Effector memory CD4-positive, alpha-beta T cell (primary cell): Measurements from ENCODE around the gene RBM45.
"Not testable (repeated sequence)": the region's sequence is repeated elsewhere in the genome, so short reads cannot be mapped to it uniquely, and the experiment has no call there.

Experiments
- DNase-seq, 3 donors: peaks; one replicate each; pipeline ENCODE4 v3.0.0-alpha.2; 2020
- H3K27ac ChIP-seq: 2 replicates; pipeline ENCODE4 v1.7.0; 2013; ENCODE audit warnings: mild to moderate bottlenecking, low read length, moderate library complexity; ENCODE audit not compliant: insufficient read depth, poor library complexity, severe bottlenecking
- H3K27me3 ChIP-seq: replicated peaks from 2 replicates; pipeline ENCODE4 v1.7.0; 2013; ENCODE audit warnings: mild to moderate bottlenecking, low read length; ENCODE audit not compliant: insufficient read depth, control insufficient read depth, poor library complexity, severe bottlenecking
- H3K36me3 ChIP-seq: 2 replicates; pipeline ENCODE4 v1.7.0; 2013; ENCODE audit warnings: mild to moderate bottlenecking, low read length, moderate library complexity; ENCODE audit not compliant: control insufficient read depth, insufficient read depth
- H3K4me1 ChIP-seq: 2 replicates; pipeline ENCODE4 v1.7.0; 2013; ENCODE audit warnings: low read length, mild to moderate bottlenecking; ENCODE audit not compliant: control insufficient read depth, insufficient read depth, poor library complexity, severe bottlenecking
- H3K4me3 ChIP-seq: 2 replicates; pipeline ENCODE4 v1.7.0; 2013; ENCODE audit warnings: low read length, low read depth, mild to moderate bottlenecking; ENCODE audit not compliant: insufficient read depth, poor library complexity, severe bottlenecking
- H3K9me3 ChIP-seq: 2 replicates; pipeline ENCODE4 v1.7.0; 2013; ENCODE audit warnings: mild to moderate bottlenecking, low read length, moderate library complexity; ENCODE audit not compliant: control insufficient read depth

The RBM45 gene

DNA sequence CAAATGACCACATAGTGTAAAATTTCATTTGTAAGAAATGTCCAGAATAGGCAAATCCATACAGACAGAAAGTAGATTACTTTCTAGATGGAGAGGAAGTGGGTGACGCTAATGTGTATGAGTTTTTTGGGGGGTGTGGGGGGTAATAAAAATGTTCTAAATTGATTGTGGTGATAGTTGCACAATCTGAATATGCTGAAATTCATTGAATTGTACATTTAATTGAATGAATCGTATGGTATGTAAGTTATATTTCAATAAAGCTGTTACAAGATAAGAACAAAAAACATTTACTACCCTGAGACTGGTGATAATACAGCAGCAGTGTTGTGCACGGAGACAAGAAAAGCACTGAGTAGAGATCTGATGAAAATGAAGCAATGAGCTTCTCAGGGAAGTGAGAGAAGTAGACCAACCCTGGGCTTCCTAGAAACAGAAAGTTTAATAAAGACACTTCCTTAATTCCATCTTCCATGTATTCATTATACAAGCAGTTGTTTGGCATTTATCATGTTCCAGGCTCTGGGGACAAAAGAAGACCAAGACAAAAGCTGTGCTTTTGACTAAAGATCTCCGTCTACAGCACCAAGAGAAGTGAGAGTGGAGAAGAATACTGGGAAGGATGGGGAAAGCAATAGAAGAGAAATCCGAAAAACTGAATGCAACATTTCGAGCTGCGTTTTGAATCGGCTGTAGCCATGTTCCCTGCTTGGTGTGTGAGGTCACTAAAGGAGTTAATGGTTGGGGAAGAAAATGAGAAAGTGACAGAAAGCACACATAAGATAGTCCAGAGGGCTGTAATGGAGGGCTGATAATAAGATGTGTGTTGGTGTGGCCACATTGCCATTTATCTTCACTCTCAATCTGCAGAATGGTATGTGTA lies 37.9 kb upstream of the RBM45 start:
- Histone ChIP-seq H3K4me3 (no peak overlapping the region), H3K4me1 (peaks cover 3% of the 10 kb centered on the region), H3K9me3 (no peaks in the 10 kb centered on the region), H3K27me3 (peaks cover 9% of the 10 kb centered on the region), H3K36me3 (no peaks in the 10 kb centered on the region), H3K27ac (no peak overlapping the region)
- DNase-seq, result no peak

DNA sequence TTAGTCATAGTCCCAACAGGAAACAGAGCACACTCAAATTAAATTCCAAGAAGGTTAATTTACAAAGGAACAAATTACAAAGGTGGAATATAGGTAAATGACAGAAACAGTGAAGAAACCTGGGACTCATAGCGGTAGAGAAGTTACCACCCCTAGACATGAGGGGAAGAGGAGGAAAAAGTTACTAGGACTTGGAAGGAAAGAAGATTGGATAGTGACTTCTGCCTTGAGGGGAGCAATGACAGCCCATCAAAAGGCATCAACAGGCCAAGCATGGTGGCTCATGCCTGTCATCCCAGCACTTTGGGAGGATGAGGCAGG lies 37.3 kb upstream of the RBM45 start:
- H3K9me3 ChIP-seq, result no peaks in the 10 kb centered on the region
- H3K27ac ChIP-seq, result no peak overlapping the region
- peaks cover 6% of the 10 kb centered on the region for H3K27me3 ChIP-seq
- H3K4me3 ChIP-seq, result no peak overlapping the region
- no peak for DNase-seq
- peaks cover 3% of the 10 kb centered on the region for H3K4me1 ChIP-seq
- H3K36me3 ChIP-seq, result no peaks in the 10 kb centered on the region

DNA sequence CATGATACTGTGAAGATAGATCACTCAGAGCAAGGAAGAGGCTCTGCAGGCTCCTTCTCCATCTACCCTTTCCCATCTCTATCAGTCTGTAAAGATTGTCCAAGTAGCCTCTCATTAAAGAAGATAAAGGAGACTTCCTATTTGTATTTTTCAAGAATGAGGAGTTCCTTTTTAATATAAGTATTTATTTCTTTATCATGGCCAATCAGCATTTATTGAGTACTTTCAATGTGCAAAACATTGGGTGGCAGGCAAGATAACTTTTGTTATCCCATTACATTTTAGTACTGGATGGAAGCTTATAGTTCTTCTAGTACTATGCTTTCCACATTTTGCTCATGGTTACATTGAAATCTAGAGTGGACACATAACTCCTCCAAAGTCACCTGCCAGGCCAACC lies 36.1 kb upstream of the RBM45 start:
- Histone ChIP-seq H3K27ac (no peak overlapping the region), H3K36me3 (no peaks in the 10 kb centered on the region), H3K9me3 (no peaks in the 10 kb centered on the region), H3K27me3 (peaks cover 6% of the 10 kb centered on the region), H3K4me3 (no peak overlapping the region), H3K4me1 (peaks cover 3% of the 10 kb centered on the region)
- no peak for DNase-seq

DNA sequence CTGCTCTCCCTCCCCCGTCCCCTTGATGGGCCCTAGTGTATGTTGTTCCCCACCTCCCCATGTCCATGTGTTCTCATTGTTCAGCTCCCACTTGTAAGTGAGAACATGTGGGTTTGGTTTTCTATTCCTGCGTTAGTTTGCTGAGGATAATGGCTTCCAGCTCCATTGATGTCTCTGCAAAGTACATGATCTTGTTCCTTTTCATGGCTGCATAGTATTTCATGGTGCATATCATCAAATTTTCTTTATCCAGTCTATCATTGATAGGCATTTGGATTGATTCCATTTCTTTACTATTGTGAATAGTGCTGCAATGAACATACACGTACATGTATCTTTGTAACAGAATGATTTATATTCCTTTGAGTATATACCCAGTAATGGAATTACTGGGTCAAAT lies 33.0 kb upstream of the RBM45 start:
- H3K27ac ChIP-seq, H3K27me3 ChIP-seq, H3K4me3 ChIP-seq, DNase-seq, H3K4me1 ChIP-seq, H3K36me3 ChIP-seq, H3K9me3 ChIP-seq: not testable (repeated sequence)

DNA sequence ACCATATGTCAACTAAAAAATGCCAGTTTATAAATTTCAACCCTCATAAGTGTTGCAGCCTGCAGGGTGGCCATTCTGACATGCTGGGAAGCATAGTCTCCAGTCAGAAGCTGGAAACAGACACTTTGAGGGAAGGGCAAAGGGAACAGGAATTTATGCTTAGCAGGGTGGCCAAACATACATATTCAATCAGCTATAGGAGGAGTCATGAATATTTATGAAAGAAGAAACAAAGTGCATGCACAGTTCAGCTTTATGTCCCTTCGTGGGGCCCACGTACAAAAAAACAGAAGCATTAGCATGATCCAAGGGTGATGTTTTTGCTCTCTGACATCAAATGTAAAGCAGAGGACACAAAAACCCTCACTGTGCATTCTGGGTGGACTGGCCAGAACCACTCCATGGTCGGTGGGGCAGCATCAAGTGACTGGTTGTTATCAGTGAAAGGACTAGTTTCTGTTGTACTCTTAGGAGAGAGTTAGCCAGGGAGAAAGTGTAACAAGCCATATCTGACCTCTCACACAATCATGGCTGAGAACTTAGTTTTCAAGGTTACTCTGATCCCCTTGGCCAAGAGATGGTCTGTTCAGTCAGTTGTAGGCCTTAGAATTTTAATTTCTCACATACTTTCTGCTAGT lies 29.7 kb upstream of the RBM45 start:
- H3K36me3 ChIP-seq, result no peaks in the 10 kb centered on the region
- no peak overlapping the region for H3K27ac ChIP-seq
- DNase-seq, result no peak
- no peak overlapping the region for H3K4me3 ChIP-seq
- no peaks in the 10 kb centered on the region for H3K27me3 ChIP-seq
- H3K4me1 ChIP-seq, result no peaks in the 10 kb centered on the region
- H3K9me3 ChIP-seq, result no peaks in the 10 kb centered on the region

DNA sequence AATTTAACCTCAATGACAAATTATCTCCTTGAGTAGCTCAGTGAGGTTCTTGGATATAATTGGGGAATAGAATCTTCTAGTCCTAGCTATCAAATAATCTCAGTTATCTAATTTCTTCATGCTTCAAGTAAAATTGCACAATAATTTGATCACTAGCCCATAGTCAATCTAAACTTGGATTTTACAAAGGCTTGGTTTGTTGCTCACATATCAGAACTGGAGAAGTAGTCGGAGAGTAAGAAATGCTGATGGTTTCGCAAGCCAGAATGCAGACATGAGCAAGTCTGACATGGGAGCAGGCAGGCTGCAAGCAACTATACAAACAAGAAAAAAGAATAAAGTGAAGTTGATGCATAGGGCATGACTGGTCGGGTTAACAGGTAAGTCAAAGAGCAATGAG lies 28.0 kb upstream of the RBM45 start:
- DNase-seq, result no peak
- H3K36me3 ChIP-seq, result no peaks in the 10 kb centered on the region
- H3K27me3 ChIP-seq, result no peaks in the 10 kb centered on the region
- no peak overlapping the region for H3K27ac ChIP-seq
- H3K4me1 ChIP-seq, result no peaks in the 10 kb centered on the region
- H3K4me3 ChIP-seq, result no peak overlapping the region
- no peaks in the 10 kb centered on the region for H3K9me3 ChIP-seq

DNA sequence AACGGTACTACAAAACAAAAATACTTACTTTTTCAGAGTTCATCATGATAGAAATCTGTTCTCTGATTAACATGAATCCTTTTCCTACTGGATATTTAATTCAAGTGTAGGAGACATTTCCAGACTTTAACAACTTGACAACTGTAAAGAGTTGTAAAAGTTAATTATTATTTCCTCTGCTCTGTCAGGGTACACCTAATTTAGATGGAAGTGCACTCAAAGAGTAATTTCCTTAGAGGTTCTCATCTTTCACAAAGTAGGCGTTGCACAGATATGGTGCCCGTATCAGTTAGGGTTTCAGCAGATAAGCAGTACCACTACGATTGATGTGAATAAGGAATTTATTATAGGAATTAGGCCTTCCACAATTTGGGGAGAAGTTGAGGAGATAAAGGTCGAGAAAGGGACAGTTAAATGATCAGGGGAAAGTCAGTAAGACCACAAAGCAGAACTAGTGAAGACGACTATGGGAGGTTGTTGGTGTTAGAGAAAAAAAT lies 23.4 kb upstream of the RBM45 start:
- no peaks in the 10 kb centered on the region for H3K36me3 ChIP-seq
- no peak overlapping the region for H3K4me3 ChIP-seq
- no peaks in the 10 kb centered on the region for H3K9me3 ChIP-seq
- DNase-seq, result no peak
- H3K27me3 ChIP-seq, result no peaks in the 10 kb centered on the region
- H3K4me1 ChIP-seq, result no peaks in the 10 kb centered on the region
- H3K27ac ChIP-seq, result no peak overlapping the region

DNA sequence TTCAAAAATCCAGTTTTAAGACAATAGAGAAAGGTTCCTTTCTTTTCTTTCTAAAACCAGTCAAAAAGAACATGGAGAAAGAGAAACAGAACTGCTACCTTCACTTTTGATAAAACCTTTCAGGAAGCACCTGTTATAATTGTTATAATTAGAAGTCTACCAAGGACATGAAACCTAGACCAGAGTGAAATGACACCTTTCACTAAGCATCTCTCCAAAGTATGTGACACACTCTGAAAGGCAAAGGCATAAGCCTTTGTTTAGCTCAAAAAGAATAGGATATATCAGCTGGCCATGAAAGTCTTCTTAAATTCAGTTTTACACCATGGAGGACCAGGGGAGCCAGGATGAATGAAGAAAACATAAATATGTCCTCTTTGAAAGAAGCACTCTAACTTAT lies 18.8 kb upstream of the RBM45 start:
- Histone ChIP-seq H3K9me3 (no peaks in the 10 kb centered on the region), H3K27ac (no peak overlapping the region), H3K4me1 (no peaks in the 10 kb centered on the region), H3K4me3 (no peak overlapping the region), H3K36me3 (no peaks in the 10 kb centered on the region), H3K27me3 (no peaks in the 10 kb centered on the region)
- no peak for DNase-seq

DNA sequence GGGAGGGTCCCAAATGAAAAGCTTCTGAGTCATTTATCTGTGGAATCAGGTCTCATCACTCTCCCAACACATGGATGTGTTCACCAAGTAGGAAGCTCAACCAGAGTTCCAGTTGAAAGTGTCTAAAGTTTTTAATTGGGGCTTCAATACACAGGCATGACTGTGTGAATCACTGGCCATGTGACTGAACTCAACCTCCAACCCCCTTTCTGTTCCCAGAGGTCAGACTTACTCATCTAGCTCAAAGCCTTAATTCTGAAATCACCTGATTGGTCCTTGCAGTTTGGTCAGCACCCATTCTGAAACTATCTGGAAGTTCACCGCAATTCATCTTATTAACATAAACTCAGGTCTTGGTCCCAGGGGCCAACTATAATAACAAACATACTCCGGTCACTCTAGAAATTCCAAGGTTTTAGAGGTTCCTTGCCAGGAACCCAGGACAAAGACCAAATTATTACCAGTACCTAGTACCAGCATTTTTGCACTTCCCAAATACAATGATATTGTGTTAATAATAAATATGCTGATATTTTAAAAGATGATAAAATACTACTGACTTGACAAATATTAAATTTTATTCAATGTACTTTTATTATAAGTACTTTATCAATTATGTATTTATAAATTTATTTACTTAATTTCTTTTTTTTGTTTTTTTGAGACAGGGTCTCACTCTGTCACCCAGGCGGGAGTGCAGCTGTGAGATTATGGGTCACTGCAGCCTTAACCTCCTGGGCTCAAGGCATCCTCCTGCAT lies 10.7 kb upstream of the RBM45 start:
- H3K27me3 ChIP-seq, result no peaks in the 10 kb centered on the region
- H3K4me1 ChIP-seq, result no peaks in the 10 kb centered on the region
- H3K4me3 ChIP-seq, result no peak overlapping the region
- no peak for DNase-seq
- no peak overlapping the region for H3K27ac ChIP-seq
- H3K9me3 ChIP-seq, result no peaks in the 10 kb centered on the region
- no peaks in the 10 kb centered on the region for H3K36me3 ChIP-seq

DNA sequence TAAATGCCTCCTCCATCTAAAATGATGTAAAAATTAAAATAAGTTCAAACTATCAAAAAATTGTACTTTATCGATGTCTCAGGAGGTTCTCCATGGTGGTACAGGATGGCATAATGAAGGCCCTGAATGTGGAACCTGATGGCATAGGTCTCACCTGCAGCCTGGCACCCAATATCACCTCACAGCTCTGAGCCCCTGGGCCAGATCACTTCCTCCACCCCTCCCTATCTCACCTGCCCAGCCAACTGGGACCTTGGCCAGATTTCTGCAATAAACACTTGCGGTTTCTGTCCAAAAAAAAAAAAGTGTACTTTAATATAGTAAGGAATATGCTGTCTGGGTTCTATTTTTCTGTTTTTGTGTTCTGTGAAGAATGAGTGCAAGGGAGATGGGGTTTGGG lies 6.7 kb upstream of the RBM45 start:
- DNase-seq, result no peak
- Histone ChIP-seq H3K27me3 (no peaks in the 10 kb centered on the region), H3K9me3 (no peaks in the 10 kb centered on the region), H3K36me3 (no peaks in the 10 kb centered on the region), H3K27ac (no peak overlapping the region), H3K4me1 (no peaks in the 10 kb centered on the region), H3K4me3 (no peak overlapping the region)
